GM18502 (cell line): ENCODE data around the gene TARDBP.
"Not testable (repeated sequence)": the region's sequence is repeated elsewhere in the genome, so short reads cannot be mapped to it uniquely, and the experiment has no call there.

ENCODE experiments used
- ATAC-seq: cut with Tn5 transposase; IDR thresholded peaks from one replicate; pipeline ENCODE4 v1.9.1; 2021; ENCODE audit warnings: mild to moderate bottlenecking; ENCODE audit not compliant: unreplicated experiment, poor library complexity

TARDBP gene

GRCh38 chr1:11012260-11013159, at the start of gene TARDBP:
TARDBP (plus strand) TSS chr1:11012654; CDS start chr1:11013728, 1,074 bp downstream.
- peak; percentile 89 for ATAC-seq

- no peak for ATAC-seq
Measured at GRCh38 chr1:10965546-10966226, 46.8 kb upstream of the TARDBP start.

- ATAC-seq = no peak
Measured at GRCh38 chr1:10967090-10967489, 45.4 kb upstream of the TARDBP start.

- ATAC-seq = no peak
Measured at GRCh38 chr1:10968411-10968826, 44.0 kb upstream of the TARDBP start.

GRCh38 chr1:10969267-10969970, 43.0 kb upstream of the TARDBP start:
- no peak for ATAC-seq

GRCh38 chr1:10969971-10970332, 42.5 kb upstream of the TARDBP start:
- ATAC-seq = no peak

GRCh38 chr1:10973552-10973951, 38.9 kb upstream of the TARDBP start:
- no peak for ATAC-seq

GRCh38 chr1:10973956-10974881, 38.2 kb upstream of the TARDBP start:
- ATAC-seq = no peak

GRCh38 chr1:10975567-10976326, 36.7 kb upstream of the TARDBP start:
- no peak for ATAC-seq

GRCh38 chr1:10978719-10979118, 33.7 kb upstream of the TARDBP start:
- no peak for ATAC-seq

GRCh38 chr1:10979483-10979920, 33.0 kb upstream of the TARDBP start:
- ATAC-seq = no peak

- no peak for ATAC-seq
Measured at GRCh38 chr1:10980094-10980577, 32.3 kb upstream of the TARDBP start.

GRCh38 chr1:10980841-10981727, 31.4 kb upstream of the TARDBP start:
- no peak for ATAC-seq

GRCh38 chr1:10986525-10986890, 25.9 kb upstream of the TARDBP start:
- no peak for ATAC-seq

- ATAC-seq = no peak
Measured at GRCh38 chr1:10987840-10988417, 24.5 kb upstream of the TARDBP start.

GRCh38 chr1:10989095-10989494, 23.4 kb upstream of the TARDBP start:
- no peak for ATAC-seq

- not testable (repeated sequence) for ATAC-seq
Measured at GRCh38 chr1:10989920-10990516, 22.4 kb upstream of the TARDBP start.
